HG02938 (cell line): ENCODE data around the gene RRM1.
"Not testable (repeated sequence)": the region's sequence is repeated elsewhere in the genome, so short reads cannot be mapped to it uniquely, and the experiment has no call there.

ENCODE experiments used
- ATAC-seq: cut with Tn5 transposase; IDR thresholded peaks from one replicate; pipeline ENCODE4 v1.9.1; 2021; ENCODE audit warnings: mild to moderate bottlenecking, moderate library complexity; ENCODE audit not compliant: unreplicated experiment

RRM1 gene

GRCh38 chr11:4094348-4095291, at the start of gene RRM1:
Gene RRM1 (plus strand): TSS chr11:4094799. CDS start chr11:4095013, 214 bp downstream.
- ATAC-seq = peak; percentile 93

DNA sequence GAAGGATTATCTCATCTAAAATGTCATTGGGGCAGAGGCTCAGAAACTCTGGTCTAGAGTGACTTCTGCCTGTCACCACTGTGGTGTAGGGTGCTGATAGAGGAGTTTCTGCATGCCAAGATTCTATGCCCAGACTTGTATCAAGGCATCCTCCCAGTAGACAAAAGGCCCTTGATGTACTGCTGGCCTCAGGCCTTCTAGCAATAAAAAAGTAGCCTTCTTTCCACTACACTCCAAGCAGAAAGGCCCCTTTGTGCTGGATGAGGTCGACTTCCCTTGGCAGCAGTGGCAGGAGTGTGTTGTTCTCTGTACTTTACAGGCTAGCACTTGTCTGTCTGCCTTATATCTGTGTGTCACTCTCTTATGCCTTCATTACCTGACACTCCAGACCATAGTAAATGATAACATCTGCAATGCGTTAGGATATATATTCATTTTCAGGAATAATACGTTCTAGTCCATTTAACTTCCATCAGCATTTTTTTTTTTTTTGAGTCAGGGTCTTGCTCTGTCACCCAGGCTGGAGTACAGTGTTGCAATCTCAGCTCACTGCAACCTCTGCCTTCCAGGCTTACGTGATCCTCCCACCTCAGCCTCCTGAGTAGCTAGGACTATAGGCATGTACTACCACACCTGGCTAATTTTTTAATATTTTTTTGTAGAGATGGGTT, 49.5 kb upstream of the RRM1 start:
- ATAC-seq = no peak

GRCh38 chr11:4048340-4048739, 46.3 kb upstream of the RRM1 start:
- no peak for ATAC-seq

DNA sequence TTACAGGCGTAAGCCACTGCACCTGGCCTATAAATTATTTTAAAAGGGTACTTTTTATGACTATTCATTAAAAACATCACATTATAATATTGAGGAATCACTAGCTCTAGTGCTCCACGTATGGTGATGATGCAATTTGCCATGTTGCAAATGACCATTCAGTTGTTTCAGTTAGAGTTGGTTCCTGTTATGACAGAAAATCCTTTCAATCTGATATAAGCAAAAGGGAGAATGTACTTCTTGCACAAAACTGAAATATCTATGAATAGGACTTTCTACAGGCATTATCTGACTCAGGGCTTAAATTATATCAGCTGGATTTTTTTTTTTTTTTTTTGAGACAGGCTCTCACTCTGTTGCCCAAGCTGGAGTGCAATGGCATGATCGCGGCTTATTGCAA, 45.6 kb upstream of the RRM1 start:
- ATAC-seq = no peak

DNA sequence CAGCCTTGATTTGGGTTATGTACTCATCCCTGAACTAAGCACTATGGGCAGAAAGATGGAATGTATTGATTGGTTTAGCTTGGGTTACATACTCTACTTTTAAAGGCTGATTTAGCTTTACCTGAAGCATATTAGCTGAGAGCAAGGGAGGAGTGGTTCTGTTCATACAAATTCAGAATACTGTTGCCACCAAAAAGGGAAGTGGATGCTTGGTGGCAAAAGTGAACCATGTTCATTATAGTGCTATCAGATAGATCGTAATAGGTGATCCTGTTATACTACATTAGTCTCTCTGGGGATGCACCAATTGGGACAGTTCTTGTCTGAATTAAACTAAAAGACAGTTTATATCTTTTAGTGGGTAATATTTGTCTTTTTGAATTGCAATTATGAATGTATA, 44.5 kb upstream of the RRM1 start:
- ATAC-seq = no peak

GRCh38 chr11:4053200-4053599, 41.4 kb upstream of the RRM1 start:
- not testable (repeated sequence) for ATAC-seq

DNA sequence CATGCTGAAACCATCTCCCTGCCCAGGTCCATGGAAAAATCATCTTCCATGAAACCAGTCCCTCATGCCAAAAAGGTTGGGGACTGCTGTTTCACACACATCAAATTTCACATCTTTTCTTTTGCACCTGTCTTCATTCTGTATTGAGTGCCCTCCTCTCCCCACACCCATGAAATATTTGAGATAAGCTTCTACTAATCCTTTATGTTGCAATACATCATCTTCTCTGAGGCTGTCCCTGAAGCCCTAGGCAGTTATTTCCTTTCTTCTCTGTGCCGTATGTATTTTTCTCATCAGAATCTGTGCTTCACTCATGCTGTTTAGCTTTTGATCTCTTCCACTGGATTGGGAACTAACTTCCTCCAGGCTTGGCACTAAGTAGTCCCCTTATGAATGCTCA, 40.0 kb upstream of the RRM1 start:
- no peak for ATAC-seq

GRCh38 chr11:4059424-4059823, 35.2 kb upstream of the RRM1 start:
- no peak for ATAC-seq

GRCh38 chr11:4060182-4060923, 34.2 kb upstream of the RRM1 start:
- ATAC-seq = no peak

DNA sequence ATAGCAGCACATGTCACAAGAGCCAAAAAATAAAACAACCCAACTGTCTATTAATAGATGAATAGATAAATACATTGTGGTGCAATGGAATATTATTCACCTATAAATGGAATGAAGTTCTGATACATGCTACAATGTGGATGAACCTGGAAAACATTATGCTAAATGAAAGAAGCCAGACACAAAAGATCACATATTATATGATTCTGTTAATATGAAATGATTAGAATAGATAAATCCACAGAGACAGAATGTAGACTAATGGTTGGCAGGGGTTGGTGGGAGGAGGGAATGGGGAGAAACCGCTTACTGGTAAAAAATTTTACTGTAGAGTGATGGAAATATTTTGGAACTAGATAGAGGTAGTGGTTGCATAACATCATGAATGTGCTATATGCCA, 32.9 kb upstream of the RRM1 start:
- no peak for ATAC-seq

DNA sequence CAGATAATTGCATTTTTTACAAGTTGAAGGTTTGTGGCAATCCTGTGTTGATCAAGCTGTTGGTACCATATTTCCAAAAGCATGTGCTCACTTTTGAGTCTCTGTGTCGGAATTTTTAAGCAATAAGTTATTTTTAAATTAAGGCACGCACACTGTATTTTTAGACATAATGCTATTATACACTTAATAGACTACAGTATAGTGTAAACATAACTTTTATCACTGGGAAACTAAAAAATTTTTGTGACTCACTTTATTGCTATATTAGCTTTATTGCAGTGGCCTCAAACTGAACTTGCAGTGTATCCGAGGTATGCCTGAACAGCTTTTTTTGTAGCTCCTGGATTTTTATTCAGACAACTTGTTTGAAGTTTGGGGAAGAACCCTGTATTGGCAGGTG, 31.3 kb upstream of the RRM1 start:
- no peak for ATAC-seq

DNA sequence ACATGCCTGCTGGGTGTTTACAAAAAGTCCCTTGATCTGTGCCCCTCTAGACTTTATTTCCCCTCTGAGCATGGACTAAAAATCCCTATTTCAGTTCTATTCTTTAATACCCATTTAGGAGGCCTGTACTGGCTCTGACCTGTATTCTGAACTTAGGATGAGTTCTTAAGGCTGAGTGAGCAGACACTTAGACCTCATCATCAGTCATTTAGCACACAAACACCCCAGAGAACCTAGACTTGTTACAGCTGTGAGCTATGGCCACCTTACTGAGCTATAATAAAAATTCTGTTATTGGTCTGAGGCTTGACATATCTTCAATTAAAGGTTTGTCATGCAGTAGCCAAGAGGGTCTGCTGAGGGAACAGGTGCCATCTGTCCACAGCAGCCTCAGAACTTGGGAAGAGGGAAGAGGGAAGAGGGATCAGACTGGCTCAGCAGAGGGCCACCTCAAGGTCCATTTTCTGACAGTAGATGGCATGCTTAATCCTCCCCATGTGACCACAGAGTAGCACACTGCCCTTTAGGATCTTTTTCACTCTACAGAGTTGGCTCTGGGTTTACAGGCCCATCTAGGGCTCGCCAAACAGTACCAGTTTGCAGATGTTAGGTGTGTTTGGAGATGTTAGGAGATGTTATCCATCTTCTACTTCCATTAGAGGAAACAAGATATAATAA, 30.2 kb upstream of the RRM1 start:
- ATAC-seq = no peak

- no peak for ATAC-seq
These were observed 29.5 kb upstream of the RRM1 start for GRCh38 chr11:4065086-4065485.

DNA sequence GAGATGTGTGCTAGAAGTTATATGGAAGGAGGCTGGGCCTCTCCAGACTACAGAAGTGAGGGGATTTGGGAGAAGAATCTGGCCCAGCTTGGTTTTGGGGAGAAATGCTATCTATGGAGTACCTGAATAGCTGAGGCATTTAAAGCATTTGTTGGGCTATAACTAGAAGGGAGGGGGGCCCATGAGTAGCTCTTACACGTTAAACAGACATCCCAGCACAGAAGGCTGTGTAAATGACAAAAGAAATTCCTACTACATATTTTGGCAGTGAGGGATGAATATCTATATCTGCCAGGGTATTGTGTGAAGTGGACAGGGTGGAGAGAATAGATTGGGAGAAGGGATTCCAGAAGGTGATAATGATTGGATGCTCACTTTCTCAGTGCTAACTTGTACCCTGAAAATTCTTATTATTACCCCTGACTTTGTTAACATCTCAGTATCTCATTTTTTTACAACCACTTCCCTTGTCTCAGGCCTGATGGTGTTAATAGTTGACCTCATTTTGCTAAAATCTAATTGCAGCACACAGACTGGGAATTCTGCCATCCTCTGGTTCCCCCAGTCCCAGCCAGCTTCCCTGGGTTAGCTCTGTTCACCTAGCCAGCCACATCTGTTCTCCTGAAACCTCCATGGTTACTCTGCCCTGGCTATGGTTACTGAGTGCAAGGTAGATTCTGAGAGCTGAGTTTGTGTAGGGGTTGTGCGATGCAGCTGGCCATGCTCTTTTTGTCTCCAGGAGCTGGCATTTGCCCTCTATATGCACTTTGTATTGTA, 28.8 kb upstream of the RRM1 start:
- no peak for ATAC-seq

DNA sequence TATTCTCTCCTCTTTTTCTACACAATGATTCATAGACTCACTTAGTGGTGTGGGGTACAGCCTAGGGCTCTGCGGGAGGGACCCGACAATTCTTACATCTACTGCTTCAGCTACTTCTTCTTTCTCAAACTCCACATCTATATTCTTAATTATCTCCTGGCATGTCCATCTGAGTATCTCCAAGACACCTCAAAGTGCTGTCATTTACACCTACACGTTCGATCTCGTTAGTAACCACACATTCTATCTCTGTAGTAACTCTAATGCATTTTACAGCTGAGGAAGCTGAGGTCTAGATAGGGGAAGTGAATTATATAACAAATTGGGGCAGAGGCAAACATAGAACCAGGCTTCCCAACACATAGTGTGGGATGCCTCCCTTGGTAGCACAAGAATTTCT, 27.7 kb upstream of the RRM1 start:
- no peak for ATAC-seq

- ATAC-seq = no peak
These were observed 25.6 kb upstream of the RRM1 start for GRCh38 chr11:4068962-4069361.

DNA sequence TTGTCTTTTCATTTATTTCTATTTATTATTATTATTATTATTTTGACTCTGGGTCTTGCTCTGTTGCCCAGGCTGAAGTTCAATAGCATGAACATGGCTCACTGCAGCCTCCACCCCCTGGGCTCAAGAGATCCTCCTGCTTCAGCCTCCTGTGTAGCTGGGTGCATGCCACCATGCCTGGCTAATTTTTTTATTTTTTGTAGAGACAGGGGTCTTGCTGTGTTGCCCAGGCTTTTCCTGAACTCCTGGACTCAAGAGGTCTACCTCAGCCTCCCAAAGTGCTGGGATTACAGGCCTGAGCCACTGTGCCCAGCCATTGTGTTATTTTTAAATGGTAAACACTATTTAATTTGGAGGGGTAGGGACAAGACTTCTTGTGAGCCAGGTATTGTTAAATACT, 23.3 kb upstream of the RRM1 start:
- no peak for ATAC-seq

- ATAC-seq = no peak
These were observed 22.7 kb upstream of the RRM1 start for GRCh38 chr11:4071914-4072313.

DNA sequence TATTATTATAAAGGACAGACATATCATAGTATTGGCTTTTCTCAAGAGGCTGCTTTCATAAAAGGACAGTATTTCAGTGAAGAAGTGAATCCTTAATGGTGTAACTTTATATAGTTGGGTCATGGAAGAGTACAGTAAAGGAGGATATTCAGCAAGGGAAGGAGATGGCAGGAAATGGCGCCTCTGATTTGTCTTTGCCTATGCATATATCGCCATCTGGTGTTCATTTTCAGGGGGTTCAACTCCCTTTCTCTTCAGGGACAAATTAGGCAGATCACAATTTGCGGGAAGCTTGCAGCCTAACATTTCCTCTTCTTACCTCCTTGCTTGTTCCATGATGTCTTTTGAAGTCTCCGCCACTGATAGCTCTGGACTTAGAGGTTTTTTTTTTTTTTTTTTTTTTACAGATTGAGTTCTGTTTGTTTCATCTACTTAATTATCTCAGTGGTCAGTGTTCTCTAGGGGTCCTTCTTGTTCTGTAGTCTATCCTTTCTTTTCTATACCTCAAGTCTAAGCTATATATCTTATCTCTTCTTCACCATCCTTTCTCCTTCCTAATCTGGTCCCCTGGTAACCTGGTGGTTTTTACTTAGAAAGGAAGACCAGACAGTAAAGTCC, 21.8 kb upstream of the RRM1 start:
- ATAC-seq = peak; percentile 67

DNA sequence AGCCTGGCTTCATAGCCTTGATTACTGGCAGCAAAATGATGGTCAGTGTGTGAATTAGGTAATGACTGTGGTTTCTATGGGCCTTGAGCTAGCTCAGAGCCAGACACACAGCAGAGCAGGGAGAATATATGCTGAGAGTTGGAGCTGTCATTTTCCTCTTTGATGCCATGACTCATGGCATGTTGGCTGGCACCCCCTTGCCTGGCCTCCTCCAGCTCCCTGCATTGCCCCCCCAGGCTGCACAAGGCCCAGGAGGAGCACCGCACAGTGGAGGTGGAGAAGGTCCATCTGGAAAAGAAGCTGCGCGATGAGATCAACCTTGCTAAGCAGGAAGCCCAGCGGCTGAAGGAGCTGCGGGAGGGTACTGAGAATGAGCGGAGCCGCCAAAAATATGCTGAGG, 20.3 kb upstream of the RRM1 start:
- ATAC-seq = no peak
